Thyroid gland (tissue), 4 donors: ENCODE data around the gene IFI27L1.

Experiments used
- CTCF ChIP-seq, 6 experiments: fragments of 200-600 bp in 3 of 6; fragments of 450-650 bp in 3 of 6; sonication (generic) in 3 of 6; IDR thresholded peaks; one replicate each; pipeline ENCODE4 v1.5.1; 2016 to 2019; ENCODE audit warnings: antibody characterized with exemption in 6 of 6, mild to moderate bottlenecking in 2 of 6, inconsistent platforms in 1 of 6, moderate library complexity in 1 of 6
- POLR2A ChIP-seq, 2 donors: fragments of 450-650 bp; IDR thresholded peaks; one replicate each; pipeline ENCODE4 v1.6.1; 2017; ENCODE audit warnings: antibody characterized with exemption in 2 of 2, mild to moderate bottlenecking in 2 of 2, moderate library complexity in 1 of 2

DNA sequence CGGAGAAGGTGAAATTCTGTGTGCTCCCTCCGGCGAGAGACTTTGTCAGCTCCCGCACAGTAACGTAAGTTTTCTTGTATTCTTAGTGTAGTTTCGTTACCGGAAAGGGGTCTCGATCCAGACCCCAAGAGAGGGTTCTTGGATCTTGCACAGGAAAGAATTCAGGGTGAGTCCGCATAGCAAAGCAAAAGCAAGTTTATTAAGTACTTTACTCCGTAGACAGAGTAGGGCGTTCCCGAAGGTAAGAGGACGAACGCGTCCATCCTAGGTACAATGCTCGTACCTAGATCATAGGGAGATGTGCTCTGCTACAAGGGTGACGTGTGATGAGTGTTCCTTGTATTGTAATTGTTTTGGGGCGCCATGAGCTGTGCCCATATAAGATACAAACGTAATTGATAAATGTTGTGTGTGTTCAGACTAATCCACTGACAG, 293 bp downstream of the IFI27L1 start:
- no peak for TF ChIP-seq CTCF (IDR thresholded peaks at IDR 0.05)
- TF ChIP-seq POLR2A (IDR thresholded peaks at IDR 0.05) = no peak
